Measurements from ENCODE around the gene JKAMP. TPM values are rescaled to one million over a fixed set of nuclear protein-coding genes. Genes with fewer than 3 reads are reported as not detected.

JKAMP gene
- total and polyA plus RNA-seq, 8 donors = 11.7 to 120 (median 42.9) TPM

DNA sequence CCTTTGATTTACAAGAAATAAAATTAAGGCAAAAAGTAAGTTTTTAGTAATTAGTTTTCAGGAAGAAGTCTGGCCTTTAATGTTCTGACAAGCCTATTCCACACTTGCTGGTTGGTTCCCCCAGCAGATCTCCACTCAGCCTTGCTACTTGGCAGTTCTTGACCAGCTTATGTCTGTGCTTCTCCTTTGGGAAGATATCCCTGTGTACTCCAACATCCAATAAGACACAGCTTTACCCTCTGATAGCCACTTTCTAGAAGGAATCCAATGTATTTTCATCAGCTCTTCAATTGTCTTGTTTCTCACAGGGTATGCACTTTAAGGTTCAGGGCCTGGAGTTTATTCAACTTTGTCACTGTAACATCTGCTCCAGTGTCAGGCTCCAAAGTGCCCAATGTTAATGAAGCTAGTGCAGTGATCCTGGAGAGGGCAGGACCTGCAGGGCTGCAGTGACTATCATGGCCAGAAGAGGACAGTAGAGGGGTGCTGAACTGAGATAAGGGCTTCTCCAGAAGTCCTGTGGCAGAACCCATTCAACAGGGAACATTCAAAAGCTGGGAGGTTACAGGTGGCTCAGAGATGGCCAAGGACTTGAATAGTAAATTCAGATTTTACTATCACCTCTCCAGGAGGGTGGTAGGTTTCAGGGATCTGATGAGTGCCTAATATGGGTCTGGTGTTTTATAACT lies 22.9 kb downstream of the JKAMP start:
- Histone ChIP-seq H3K36me3 (peaks cover 0 to 15% (median 14%) of the 10 kb centered on the region in 4 donors), H3K4me3 (no peak overlapping the region), H3K27me3 (no peaks in the 10 kb centered on the region), H3K4me1 (no peaks in the 10 kb centered on the region), H3K9me3 (no peaks in the 10 kb centered on the region), H3K27ac (no peak overlapping the region)
- TF ChIP-seq, protein P1, sequence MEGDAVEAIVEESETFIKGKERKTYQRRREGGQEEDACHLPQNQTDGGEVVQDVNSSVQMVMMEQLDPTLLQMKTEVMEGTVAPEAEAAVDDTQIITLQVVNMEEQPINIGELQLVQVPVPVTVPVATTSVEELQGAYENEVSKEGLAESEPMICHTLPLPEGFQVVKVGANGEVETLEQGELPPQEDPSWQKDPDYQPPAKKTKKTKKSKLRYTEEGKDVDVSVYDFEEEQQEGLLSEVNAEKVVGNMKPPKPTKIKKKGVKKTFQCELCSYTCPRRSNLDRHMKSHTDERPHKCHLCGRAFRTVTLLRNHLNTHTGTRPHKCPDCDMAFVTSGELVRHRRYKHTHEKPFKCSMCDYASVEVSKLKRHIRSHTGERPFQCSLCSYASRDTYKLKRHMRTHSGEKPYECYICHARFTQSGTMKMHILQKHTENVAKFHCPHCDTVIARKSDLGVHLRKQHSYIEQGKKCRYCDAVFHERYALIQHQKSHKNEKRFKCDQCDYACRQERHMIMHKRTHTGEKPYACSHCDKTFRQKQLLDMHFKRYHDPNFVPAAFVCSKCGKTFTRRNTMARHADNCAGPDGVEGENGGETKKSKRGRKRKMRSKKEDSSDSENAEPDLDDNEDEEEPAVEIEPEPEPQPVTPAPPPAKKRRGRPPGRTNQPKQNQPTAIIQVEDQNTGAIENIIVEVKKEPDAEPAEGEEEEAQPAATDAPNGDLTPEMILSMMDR (IDR thresholded peaks at IDR 0.05) = peak in 5 of 7 experiments; percentile 31 to 59 (median 51)
- no peak for TF ChIP-seq POLR2AphosphoS5 (IDR thresholded peaks at IDR 0.05)
- DNase-seq = peak; percentile 49 to 73
- intact Hi-C loops (cut with DNase I; ENCODE audit: low total_unique reads) = no loop called here

GRCh38 chr14:59507752-59508103 lies 23.4 kb downstream of the JKAMP start:
- 75 to 86% (median 79%) methylated on average over 3 of the region's 3 CpGs for WGBS, 5 donors
- DNase-seq = no peak
- no peaks in the 10 kb centered on the region for H3K9me3 ChIP-seq
- H3K27me3 ChIP-seq = no peaks in the 10 kb centered on the region
- H3K4me1 ChIP-seq = no peaks in the 10 kb centered on the region
- H3K36me3 ChIP-seq = peaks cover 0 to 15% (median 14%) of the 10 kb centered on the region in 4 donors
- H3K27ac ChIP-seq = no peak overlapping the region
- no peak overlapping the region for H3K4me3 ChIP-seq
- TF ChIP-seq POLR2A (IDR thresholded peaks at IDR 0.05) (no peak), POLR2AphosphoS5 (IDR thresholded peaks at IDR 0.05) (no peak), EP300 (IDR thresholded peaks at IDR 0.05) (no peak)
- TF ChIP-seq, protein P1 (IDR thresholded peaks at IDR 0.05) = no peak
- intact Hi-C loops (cut with DNase I; ENCODE audit: low total_unique reads) = no loop called here

- Histone ChIP-seq H3K4me3 (no peak overlapping the region), H3K4me1 (no peaks in the 10 kb centered on the region), H3K27ac (no peak overlapping the region), H3K27me3 (no peaks in the 10 kb centered on the region), H3K36me3 (peaks cover 0 to 7% (median 5%) of the 10 kb centered on the region in 4 donors), H3K9me3 (peaks cover 0 to 3% (median 0%) of the 10 kb centered on the region in 4 donors)
- intact Hi-C loops (cut with DNase I; ENCODE audit: low total_unique reads) = no loop called here
- 79 to 91% (median 83%) methylated on average over 3 of the region's 3 CpGs for WGBS, 5 donors
- no peak for TF ChIP-seq EP300 (IDR thresholded peaks at IDR 0.05)
- no peak for TF ChIP-seq POLR2A (IDR thresholded peaks at IDR 0.05)
- TF ChIP-seq, protein P1 (IDR thresholded peaks at IDR 0.05) = no peak
- no peak for TF ChIP-seq POLR2AphosphoS5 (IDR thresholded peaks at IDR 0.05)
- DNase-seq = no peak
Measured at GRCh38 chr14:59509101-59509500, 24.8 kb downstream of the JKAMP start.

- 81 to 92% (median 87%) methylated on average over 2 of the region's 2 CpGs for WGBS, 5 donors
Measured at GRCh38 chr14:59510001-59510400, 25.7 kb downstream of the JKAMP start.

GRCh38 chr14:59510966-59511365 lies 26.6 kb downstream of the JKAMP start:
- Histone ChIP-seq H3K27me3 (no peaks in the 10 kb centered on the region), H3K4me3 (no peak overlapping the region), H3K27ac (no peak overlapping the region), H3K9me3 (peaks cover 0 to 3% (median 0%) of the 10 kb centered on the region in 4 donors), H3K4me1 (no peaks in the 10 kb centered on the region), H3K36me3 (no peaks in the 10 kb centered on the region)
- WGBS, 5 donors = 32 to 56% (median 37%) methylated on average over 3 of the region's 3 CpGs
- DNase-seq = no peak
- intact Hi-C loops (cut with DNase I; ENCODE audit: low total_unique reads) = no loop called here
- TF ChIP-seq EP300 (IDR thresholded peaks at IDR 0.05) (no peak), POLR2A (IDR thresholded peaks at IDR 0.05) (no peak), POLR2AphosphoS5 (IDR thresholded peaks at IDR 0.05) (no peak)
- TF ChIP-seq, protein P1 (IDR thresholded peaks at IDR 0.05) = no peak

More at GRCh38 chr14:59510001-59510400, 25.7 kb downstream of the JKAMP start:
- intact Hi-C loops (cut with DNase I; ENCODE audit: low total_unique reads) = no loop called here
- Histone ChIP-seq H3K27me3 (no peaks in the 10 kb centered on the region), H3K4me1 (no peaks in the 10 kb centered on the region), H3K4me3 (no peak overlapping the region), H3K9me3 (peaks cover 0 to 3% (median 0%) of the 10 kb centered on the region in 4 donors), H3K27ac (no peak overlapping the region), H3K36me3 (no peaks in the 10 kb centered on the region)
- DNase-seq = no peak
- TF ChIP-seq POLR2AphosphoS5 (IDR thresholded peaks at IDR 0.05) = no peak

All from stomach (tissue), 9 donors.